BE2C (cell line): ENCODE measurements around the gene ENTPD2.
A peak's percentile ranks its signal among the peaks of the same experiment; 100 is the strongest.

Source experiments
- DNase-seq: peaks from one replicate; pipeline ENCODE4 v3.0.0-alpha.2; 2020
- H3K27me3 ChIP-seq: fragments of 250-450 bp; sonication (Bioruptor Pico); 2 replicates; pipeline ENCODE4 v1.5.1; 2020; ENCODE audit warnings: mild to moderate bottlenecking
- H3K36me3 ChIP-seq: fragments of 250-450 bp; sonication (Bioruptor Pico); 2 replicates; pipeline ENCODE4 v1.5.1; 2020; ENCODE audit warnings: mild to moderate bottlenecking
- H3K4me1 ChIP-seq: fragments of 250-450 bp; sonication (Bioruptor Pico); 2 replicates; pipeline ENCODE4 v1.5.1; 2020
- H3K4me3 ChIP-seq: 2 replicates; pipeline ENCODE4 v1.5.1; 2011; ENCODE audit warnings: low read depth, low read length
- H3K9me3 ChIP-seq: fragments of 250-450 bp; sonication (Bioruptor Pico); 2 replicates; pipeline ENCODE4 v1.5.1; 2020
- TF ChIP-seq, protein P1 (sequence below): IDR thresholded peaks from 2 replicates; pipeline ENCODE4 v1.5.1; 2012; ENCODE audit warnings: mild to moderate bottlenecking, low read depth, low read length

Gene ENTPD2

DNA sequence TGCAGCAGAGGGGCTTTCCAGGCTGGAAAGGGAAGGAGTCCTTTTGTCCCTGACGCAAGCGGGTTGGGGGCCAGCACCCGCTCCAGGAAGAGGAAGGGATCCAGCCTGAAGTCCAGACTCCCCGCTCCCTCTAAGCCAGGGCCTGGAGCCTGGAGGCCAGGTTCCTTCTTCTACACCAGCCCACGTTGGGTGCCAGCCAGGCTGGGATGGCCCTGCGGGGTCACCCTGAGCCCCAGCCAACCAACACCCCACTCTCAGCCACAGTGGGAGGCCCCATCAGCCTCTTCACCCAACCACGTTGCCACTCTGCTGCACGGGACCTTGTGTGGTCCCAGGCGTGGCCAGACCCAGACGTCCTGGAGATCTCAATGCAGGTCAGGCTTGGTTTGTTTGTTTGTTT, 21.0 kb downstream of the ENTPD2 start:
- peaks cover 2% of the 10 kb centered on the region; the same call in 1 of the 2 replicates for H3K4me1 ChIP-seq
- DNase-seq: no peak
- H3K4me3 ChIP-seq: no peak overlapping the region
- H3K27me3 ChIP-seq: no peaks in the 10 kb centered on the region
- TF ChIP-seq, protein P1, sequence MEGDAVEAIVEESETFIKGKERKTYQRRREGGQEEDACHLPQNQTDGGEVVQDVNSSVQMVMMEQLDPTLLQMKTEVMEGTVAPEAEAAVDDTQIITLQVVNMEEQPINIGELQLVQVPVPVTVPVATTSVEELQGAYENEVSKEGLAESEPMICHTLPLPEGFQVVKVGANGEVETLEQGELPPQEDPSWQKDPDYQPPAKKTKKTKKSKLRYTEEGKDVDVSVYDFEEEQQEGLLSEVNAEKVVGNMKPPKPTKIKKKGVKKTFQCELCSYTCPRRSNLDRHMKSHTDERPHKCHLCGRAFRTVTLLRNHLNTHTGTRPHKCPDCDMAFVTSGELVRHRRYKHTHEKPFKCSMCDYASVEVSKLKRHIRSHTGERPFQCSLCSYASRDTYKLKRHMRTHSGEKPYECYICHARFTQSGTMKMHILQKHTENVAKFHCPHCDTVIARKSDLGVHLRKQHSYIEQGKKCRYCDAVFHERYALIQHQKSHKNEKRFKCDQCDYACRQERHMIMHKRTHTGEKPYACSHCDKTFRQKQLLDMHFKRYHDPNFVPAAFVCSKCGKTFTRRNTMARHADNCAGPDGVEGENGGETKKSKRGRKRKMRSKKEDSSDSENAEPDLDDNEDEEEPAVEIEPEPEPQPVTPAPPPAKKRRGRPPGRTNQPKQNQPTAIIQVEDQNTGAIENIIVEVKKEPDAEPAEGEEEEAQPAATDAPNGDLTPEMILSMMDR: no peak
- no peaks in the 10 kb centered on the region for H3K9me3 ChIP-seq
- H3K36me3 ChIP-seq: peaks cover 2% of the 10 kb centered on the region; the same call in 1 of the 2 replicates

DNA sequence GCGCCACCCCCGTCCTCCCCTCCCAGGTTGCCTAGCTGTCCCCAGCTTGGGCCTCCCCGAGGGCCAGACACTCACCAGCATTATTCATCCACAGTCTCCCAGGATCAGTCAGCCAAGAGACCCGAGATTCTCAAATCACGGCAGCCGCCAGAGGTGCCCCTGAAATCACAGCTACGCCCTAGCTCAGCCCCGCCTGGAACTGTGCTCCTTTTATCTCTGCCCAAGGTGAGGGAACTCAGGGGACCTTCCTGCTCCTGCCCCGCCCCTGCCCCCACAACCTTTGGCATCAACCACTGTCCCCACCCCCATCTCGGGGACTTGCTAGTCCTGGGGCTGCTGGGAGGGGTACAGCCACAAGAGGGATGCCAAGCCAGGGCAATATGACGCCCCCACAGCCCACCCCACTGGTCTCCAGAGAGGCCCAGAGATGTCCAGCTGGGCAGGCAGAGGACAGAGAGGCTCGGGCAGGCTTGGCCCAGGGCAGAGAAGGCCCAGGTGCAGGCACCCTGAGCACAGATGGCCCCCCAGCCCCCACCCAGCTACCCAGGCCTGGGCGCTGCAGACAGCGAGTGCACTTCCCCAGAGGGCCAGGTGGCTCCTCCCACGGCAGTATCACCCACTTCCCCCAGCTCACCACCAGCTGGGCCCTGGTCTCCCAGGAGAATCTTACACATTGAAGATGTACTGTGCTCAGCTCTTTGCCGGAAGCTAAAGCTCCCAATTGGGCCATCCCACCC, 21.8 kb downstream of the ENTPD2 start, which contains the start of gene FUT7:
Gene FUT7, minus strand, starts transcription at position 185 of the 737 bp plus-strand sequence. Its CDS starts 97 bp downstream, at position 88.
- Histone ChIP-seq H3K36me3 (peaks cover 2% of the 10 kb centered on the region; the same call in 1 of the 2 replicates), H3K4me3 (no peak within 1 kb of the TSS), H3K9me3 (no peaks in the 10 kb centered on the region), H3K4me1 (peaks cover 6% of the 10 kb centered on the region), H3K27me3 (no peaks in the 10 kb centered on the region)
- TF ChIP-seq, protein P1: no peak
- peak; percentile 46 for DNase-seq

DNA sequence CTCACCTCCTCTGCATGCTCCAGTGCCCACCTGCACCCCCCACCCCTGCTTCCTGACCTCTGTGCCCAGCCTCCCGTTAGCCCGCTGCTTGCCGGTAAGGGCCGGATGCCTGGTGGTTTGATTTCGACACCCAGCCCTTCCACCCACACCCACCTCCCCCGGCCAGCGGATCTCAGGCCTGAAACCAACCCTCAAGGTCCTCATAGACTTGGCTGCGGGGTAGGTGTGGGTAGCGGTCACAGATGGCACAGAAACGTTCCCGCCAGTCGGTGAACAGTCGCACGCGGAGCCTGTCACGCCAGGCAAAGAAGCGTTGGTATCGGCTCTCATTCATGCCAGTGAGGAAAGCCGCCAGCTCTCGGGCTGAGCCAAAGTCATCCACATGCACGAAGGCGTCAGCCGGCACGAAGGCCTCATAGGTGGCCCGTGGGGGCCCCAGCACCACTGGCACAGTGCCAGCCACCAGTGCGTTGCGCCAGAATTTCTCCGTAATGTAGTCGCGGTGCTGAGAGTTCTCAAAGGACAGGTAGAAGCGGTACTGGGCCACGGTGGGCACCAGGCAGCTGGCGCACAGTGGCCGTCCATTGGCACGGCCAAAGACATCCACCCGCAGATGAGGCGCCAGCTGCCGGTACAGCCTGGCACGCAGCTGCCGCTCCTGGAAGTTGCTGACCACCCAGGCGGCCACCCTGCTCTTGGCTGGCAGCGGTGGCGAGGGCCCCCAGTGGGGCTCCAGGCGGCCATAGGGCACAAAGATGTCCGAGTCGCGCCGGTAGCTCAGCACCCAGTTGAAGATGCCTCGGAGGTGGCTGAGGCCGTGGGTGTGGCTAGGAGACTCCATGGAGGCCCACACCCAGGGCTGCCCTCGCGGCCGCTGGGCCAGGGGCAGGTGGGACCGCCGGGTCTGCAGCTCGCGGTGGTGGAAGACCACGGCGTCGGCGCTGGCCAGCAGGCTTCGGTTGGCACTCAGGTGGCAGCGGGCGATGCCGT, 23.0 kb downstream of the ENTPD2 start:
- Histone ChIP-seq H3K9me3 (no peaks in the 10 kb centered on the region), H3K4me3 (no peak overlapping the region), H3K36me3 (no peaks in the 10 kb centered on the region), H3K4me1 (peaks cover 18% of the 10 kb centered on the region), H3K27me3 (no peaks in the 10 kb centered on the region)
- DNase-seq: no peak
- TF ChIP-seq, protein P1: no peak

DNA sequence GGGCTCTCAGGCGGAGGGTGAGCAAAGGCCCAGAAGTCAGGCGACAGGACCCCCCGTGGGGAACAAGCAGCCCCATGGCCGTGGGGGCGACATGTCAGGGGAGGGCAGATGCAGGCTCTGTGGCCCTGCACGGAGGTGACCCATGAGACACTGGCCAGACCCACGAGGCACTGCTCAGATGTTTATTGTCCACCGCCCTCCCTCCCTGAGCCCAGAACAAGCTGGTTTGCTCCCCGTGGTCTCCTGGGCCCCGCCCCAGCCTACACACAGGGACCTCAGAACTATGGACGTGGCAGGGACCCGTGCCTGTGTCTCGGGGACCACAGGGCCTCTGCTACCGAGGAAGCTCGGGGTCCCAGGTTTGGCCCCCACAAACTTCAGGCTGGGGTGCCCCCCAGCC, 23.9 kb downstream of the ENTPD2 start:
- no peaks in the 10 kb centered on the region for H3K36me3 ChIP-seq
- H3K9me3 ChIP-seq: no peaks in the 10 kb centered on the region
- no peaks in the 10 kb centered on the region for H3K27me3 ChIP-seq
- peaks cover 23% of the 10 kb centered on the region for H3K4me1 ChIP-seq
- H3K4me3 ChIP-seq: no peak overlapping the region
- TF ChIP-seq, protein P1: no peak
- no peak for DNase-seq

DNA sequence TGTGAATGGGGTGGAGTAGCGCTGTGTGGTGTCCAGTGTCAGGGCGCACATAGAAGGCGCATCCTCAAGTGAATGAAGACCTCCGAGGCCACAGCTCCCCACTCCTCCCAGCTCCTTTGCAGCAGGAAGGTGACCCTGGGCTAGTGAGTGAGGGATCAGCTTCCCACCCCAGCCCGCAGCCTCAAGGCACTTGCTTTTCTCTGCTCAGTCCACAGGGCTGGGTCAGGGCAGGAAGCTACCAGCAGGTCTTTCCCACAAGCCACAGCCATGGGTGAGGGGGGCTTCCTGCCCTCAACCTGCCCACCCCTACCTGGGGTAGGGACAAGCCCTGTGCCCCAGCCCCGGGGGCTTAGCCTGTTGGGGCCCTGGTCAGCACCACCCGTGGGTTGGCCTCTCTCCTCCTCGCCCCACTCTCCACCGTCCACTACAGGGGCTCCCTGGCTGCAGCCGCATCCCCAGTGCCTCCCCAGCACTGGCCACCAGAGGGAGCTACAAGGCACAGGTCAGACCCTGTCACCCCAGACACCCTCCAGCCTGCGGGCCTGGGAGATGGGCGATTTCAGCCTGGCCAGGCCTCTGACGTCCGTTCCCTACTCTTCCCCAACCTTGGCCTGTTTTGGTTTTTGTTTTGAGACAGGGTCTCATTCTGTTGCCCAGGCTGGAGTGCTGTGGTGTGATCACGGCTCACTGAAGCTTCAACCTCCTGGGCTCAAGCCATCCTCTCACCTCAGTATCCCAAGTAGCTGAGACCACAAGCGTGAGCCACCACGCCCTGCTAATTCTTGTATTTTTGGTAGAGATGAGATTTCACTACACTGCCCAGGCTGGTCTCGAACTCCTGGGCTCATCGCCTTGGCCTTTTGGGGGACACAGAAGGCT, 24.6 kb downstream of the ENTPD2 start:
- TF ChIP-seq, protein P1: peak; percentile 93
- DNase-seq: peak; percentile 88
- H3K27me3 ChIP-seq: no peaks in the 10 kb centered on the region
- no peaks in the 10 kb centered on the region for H3K9me3 ChIP-seq
- H3K4me3 ChIP-seq: peak overlapping the region; percentile 61
- no peaks in the 10 kb centered on the region for H3K36me3 ChIP-seq
- peaks cover 24% of the 10 kb centered on the region for H3K4me1 ChIP-seq
